K562 (cell line): Measurements from ENCODE around the gene DENND10. TPM values are rescaled to one million over a fixed set of nuclear protein-coding genes. Genes with fewer than 3 reads are reported as not detected.

ENCODE experiments used
- CBX8 ChIP-seq: fragments of 200-600 bp; sonication (generic); IDR thresholded peaks from 2 replicates; pipeline ENCODE4 v1.6.1; 2012; ENCODE audit warnings: borderline replicate concordance, mixed run types, low read depth, mild to moderate bottlenecking, moderate library complexity, mixed read lengths, low read length, control low read depth, inconsistent platforms; ENCODE audit not compliant: poor library complexity, severe bottlenecking; ENCODE audit errors: extremely low read depth
- DIDO1 ChIP-seq: fragments of 450-650 bp; IDR thresholded peaks from 2 replicates; pipeline ENCODE4 v1.6.1; 2016; ENCODE audit warnings: low read depth, missing biosample characterization, missing genetic modification characterization
- E2F3 ChIP-seq: fragments of 250-450 bp; sonication (Bioruptor Pico); IDR thresholded peaks from 2 replicates; pipeline ENCODE4 v1.4.0; 2020; ENCODE audit warnings: mild to moderate bottlenecking
- HDAC6 ChIP-seq: IDR thresholded peaks from 2 replicates; pipeline ENCODE4 v1.6.1; 2012; ENCODE audit warnings: low read depth, mild to moderate bottlenecking, control low read depth, inconsistent platforms, low read length, moderate library complexity
- HEY1 ChIP-seq: fragments of 250-450 bp; sonication (Bioruptor Pico); IDR thresholded peaks from 2 replicates; pipeline ENCODE4 v1.5.0; 2020; ENCODE audit warnings: mild to moderate bottlenecking, moderate library complexity, borderline replicate concordance
- LARP7 ChIP-seq: fragments of 450-650 bp; IDR thresholded peaks from 2 replicates; pipeline ENCODE4 v1.6.1; 2016
- NFRKB ChIP-seq: fragments of 450-650 bp; IDR thresholded peaks from 2 replicates; pipeline ENCODE4 v1.6.1; 2016; ENCODE audit warnings: low read depth
- NFXL1 ChIP-seq: fragments of 450-650 bp; formaldehyde crosslinking; IDR thresholded peaks from 2 replicates; pipeline ENCODE4 v1.4.0; 2021; ENCODE audit warnings: mild to moderate bottlenecking
- NR2C2 ChIP-seq, 2 experiments: fragments of 200-800 bp in 1 of 2; sonication (Bioruptor generic) in 1 of 2; sonication (generic) in 1 of 2; formaldehyde crosslinking in 1 of 2; IDR thresholded peaks; 2 replicates each; pipeline versions ENCODE4 v1.6.1 to v1.8.0; 2016 to 2022; ENCODE audit warnings: mild to moderate bottlenecking in 1 of 2, missing compliant biosample characterization in 1 of 2, missing genetic modification characterization in 1 of 2, missing genetic modification reagents in 1 of 2
- PHF8 ChIP-seq: fragments of 200-600 bp; sonication (generic); IDR thresholded peaks from 2 replicates; pipeline ENCODE4 v1.6.1; 2012; ENCODE audit warnings: mixed run types, mild to moderate bottlenecking, inconsistent platforms, low read length, moderate library complexity, borderline replicate concordance
- POLR3A ChIP-seq: IDR thresholded peaks from 2 replicates; pipeline ENCODE4 v1.6.1; 2011; ENCODE audit warnings: borderline replicate concordance, mild to moderate bottlenecking, moderate library complexity; ENCODE audit not compliant: insufficient read length, insufficient read depth; ENCODE audit errors: extremely low read depth
- POU5F1 ChIP-seq: fragments of 150-350 bp; IDR thresholded peaks from 2 replicates; pipeline ENCODE4 v1.6.1; 2014; ENCODE audit warnings: borderline replicate concordance, low read length, low read depth, mild to moderate bottlenecking; ENCODE audit not compliant: partially characterized antibody
- SNRNP70 ChIP-seq: fragments of 200-400 bp; formaldehyde crosslinking; optimal IDR thresholded peaks from 2 replicates; pipeline ENCODE3; 2017; ENCODE audit warnings: low read depth, low read length
- SREBF2 ChIP-seq: sonication (generic); formaldehyde crosslinking; IDR thresholded peaks from 2 replicates; pipeline ENCODE4 v1.4.0; 2020; ENCODE audit warnings: mild to moderate bottlenecking, missing genetic modification reagents
- TCFL5 ChIP-seq: fragments of 250-450 bp; sonication (Bioruptor Pico); conservative IDR thresholded peaks from 2 replicates; pipeline ENCODE4 v1.6.1; 2021; ENCODE audit warnings: mild to moderate bottlenecking, moderate library complexity, matching md5 sums
- TRIM28 ChIP-seq: fragments of 450-650 bp; IDR thresholded peaks from 2 replicates; pipeline ENCODE4 v1.6.1; 2017
- USF1 ChIP-seq: sonication (generic); formaldehyde crosslinking; IDR thresholded peaks from 2 replicates; pipeline ENCODE4 v1.9.0; 2022; ENCODE audit warnings: mild to moderate bottlenecking, missing genetic modification reagents
- ZNF146 ChIP-seq: IDR thresholded peaks from one replicate; pipeline ENCODE4 v1.6.1; 2018; ENCODE audit warnings: missing compliant biosample characterization; ENCODE audit not compliant: unreplicated experiment
- ZNF282 ChIP-seq: sonication (generic); formaldehyde crosslinking; IDR thresholded peaks from 2 replicates; pipeline ENCODE4 v1.8.1; 2023; ENCODE audit warnings: missing genetic modification reagents
- ZNF3 ChIP-seq: fragments of 250-450 bp; sonication (Bioruptor Pico); IDR thresholded peaks from 2 replicates; pipeline ENCODE4 v1.5.0; 2021; ENCODE audit warnings: mild to moderate bottlenecking, moderate library complexity
- ZNF586 ChIP-seq: fragments of 450-650 bp; formaldehyde crosslinking; conservative IDR thresholded peaks from 2 replicates; pipeline ENCODE4 v1.4.0; 2020; ENCODE audit warnings: mild to moderate bottlenecking, moderate library complexity
- ZNF644 ChIP-seq: fragments of 200-800 bp; sonication (Bioruptor generic); IDR thresholded peaks from 2 replicates; pipeline ENCODE4 v1.6.1; 2016; ENCODE audit warnings: low read depth, missing genetic modification characterization, missing compliant biosample characterization
- ZSCAN32 ChIP-seq: fragments of 450-650 bp; formaldehyde crosslinking; IDR thresholded peaks from 2 replicates; pipeline ENCODE4 v1.4.0; 2020; ENCODE audit warnings: mild to moderate bottlenecking, moderate library complexity
- polyA plus RNA-seq, 8 experiments: library from polyadenylated mRNA; depleted of rRNA in 4 of 8; stranded (reverse) in 5 of 8; unstranded in 3 of 8; fragments of >200 nt; fragmentation: Nextera tagmentation in 2 of 8; fragmentation: Illumina TruSeq in 1 of 8; extraction: Ambion mirVana in 2 of 8; extraction: Trizol in 1 of 8; gene quantifications; 2 replicates each; pipeline versions ENCODE4 v1.2.1 to v1.2.3, GENCODE V29; 2011 to 2014; ENCODE audit warnings: inconsistent platforms in 1 of 8, missing spikeins in 1 of 8
- total RNA-seq, 7 experiments: library from RNA; depleted of rRNA in 6 of 7; stranded (reverse); fragments of >200 nt in 6 of 7; fragmentation: Illumina TruSeq in 2 of 7; extraction: Trizol in 2 of 7; gene quantifications; 2 replicates each; pipeline versions ENCODE4 v1.2.1 to v1.2.3, GENCODE V29; 2011 to 2021; ENCODE audit warnings: low replicate concordance in 1 of 7
- TF ChIP-seq, protein P1 (sequence below), 2 experiments: fragments of 450-650 bp in 1 of 2; IDR thresholded peaks; 2 replicates each; pipeline ENCODE4 v1.6.1; 2011 to 2017; ENCODE audit warnings: low read depth in 2 of 2, antibody characterized with exemption in 1 of 2, borderline replicate concordance in 1 of 2, low read length in 1 of 2, mild to moderate bottlenecking in 1 of 2, mixed read lengths in 1 of 2; ENCODE audit not compliant: control insufficient read depth in 1 of 2

DENND10 gene
- total and polyA plus RNA-seq, 9 of the 15 experiments (the other 6 are each of a cell fraction or from before 2014, with no cell fraction given), result 9.4 to 20.0 (median 12.5) TPM

DNA sequence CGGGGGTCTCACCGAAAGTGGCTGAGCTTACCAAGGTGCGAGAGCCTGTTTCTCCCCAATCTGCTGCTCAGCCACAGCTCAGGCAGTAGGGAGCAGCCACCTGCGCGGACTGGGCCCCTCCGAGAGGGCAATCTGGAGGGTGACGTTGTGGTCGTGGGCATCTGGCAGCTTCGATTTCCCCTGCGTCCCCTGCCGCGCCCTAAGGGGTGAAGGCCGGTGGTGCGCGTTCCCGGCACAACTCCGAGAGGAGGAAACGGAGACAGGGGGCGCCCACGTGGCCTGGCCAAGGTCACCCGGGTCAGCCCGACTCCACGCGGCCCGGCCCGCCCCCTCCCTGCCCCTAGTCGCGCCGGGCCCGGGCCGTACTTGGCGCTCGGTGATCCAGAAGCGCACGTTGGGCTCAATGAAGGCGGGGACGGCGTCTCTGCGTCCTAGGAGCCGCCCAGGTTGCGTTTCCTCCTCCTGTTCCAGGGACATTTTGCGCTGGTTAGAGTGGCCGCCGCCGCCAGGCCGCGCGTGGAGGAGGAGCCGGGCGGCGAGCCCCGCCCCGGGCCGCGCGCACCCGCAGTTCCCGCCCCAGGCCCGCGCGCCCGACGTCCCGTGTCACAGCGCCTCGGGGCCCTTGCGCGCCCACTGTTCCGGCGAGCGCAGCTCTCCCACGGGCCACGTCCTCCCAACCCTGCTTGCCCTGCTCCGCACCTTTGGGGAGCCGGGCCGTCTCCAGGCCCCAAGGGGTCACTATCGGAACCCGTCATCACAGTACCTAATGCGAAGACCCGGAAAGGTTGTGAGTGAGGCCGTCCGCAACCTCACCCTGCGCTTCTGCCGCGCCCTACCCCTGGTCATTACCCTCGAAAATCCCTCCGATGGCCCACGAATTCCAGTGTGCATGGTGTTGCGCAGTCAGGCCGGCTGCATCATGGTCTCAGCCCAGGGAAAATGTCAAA, 61.5 kb downstream of the DENND10 start, which contains the start of gene SFXN4 (continued):
- no peak for TF ChIP-seq HDAC6
- no peak for TF ChIP-seq ZNF282 (CRISPR knock-in tag)
- no peak for TF ChIP-seq DIDO1 (tag)
- peak; percentile 89 for TF ChIP-seq USF1 (CRISPR knock-in tag)
- no peak for TF ChIP-seq ZNF3 (CRISPR knock-in tag)
- TF ChIP-seq POU5F1, result no peak
- TF ChIP-seq ZNF586 (CRISPR knock-in tag), result no peak
- no peak for TF ChIP-seq LARP7
- no peak for TF ChIP-seq SNRNP70
- TF ChIP-seq SREBF2, result no peak
- TF ChIP-seq POLR3A, result no peak
- TF ChIP-seq ZSCAN32 (CRISPR knock-in tag), result no peak
- TF ChIP-seq, protein P1, sequence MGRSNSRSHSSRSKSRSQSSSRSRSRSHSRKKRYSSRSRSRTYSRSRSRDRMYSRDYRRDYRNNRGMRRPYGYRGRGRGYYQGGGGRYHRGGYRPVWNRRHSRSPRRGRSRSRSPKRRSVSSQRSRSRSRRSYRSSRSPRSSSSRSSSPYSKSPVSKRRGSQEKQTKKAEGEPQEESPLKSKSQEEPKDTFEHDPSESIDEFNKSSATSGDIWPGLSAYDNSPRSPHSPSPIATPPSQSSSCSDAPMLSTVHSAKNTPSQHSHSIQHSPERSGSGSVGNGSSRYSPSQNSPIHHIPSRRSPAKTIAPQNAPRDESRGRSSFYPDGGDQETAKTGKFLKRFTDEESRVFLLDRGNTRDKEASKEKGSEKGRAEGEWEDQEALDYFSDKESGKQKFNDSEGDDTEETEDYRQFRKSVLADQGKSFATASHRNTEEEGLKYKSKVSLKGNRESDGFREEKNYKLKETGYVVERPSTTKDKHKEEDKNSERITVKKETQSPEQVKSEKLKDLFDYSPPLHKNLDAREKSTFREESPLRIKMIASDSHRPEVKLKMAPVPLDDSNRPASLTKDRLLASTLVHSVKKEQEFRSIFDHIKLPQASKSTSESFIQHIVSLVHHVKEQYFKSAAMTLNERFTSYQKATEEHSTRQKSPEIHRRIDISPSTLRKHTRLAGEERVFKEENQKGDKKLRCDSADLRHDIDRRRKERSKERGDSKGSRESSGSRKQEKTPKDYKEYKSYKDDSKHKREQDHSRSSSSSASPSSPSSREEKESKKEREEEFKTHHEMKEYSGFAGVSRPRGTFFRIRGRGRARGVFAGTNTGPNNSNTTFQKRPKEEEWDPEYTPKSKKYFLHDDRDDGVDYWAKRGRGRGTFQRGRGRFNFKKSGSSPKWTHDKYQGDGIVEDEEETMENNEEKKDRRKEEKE (IDR thresholded peaks at IDR 0.05; ENCODE audit: borderline replicate concordance in 1 of 2, control insufficient read depth in 1 of 2, low read depth in 2 of 2, low read length in 1 of 2), result no peak
- TF ChIP-seq NFXL1, result no peak
- TF ChIP-seq ZNF644, result no peak
- TF ChIP-seq TCFL5 (CRISPR knock-in tag), result no peak
- no peak for TF ChIP-seq TRIM28
- TF ChIP-seq E2F3 (CRISPR knock-in tag), result no peak
- peak; percentile 86; the same call in 1 of the 2 replicates for TF ChIP-seq PHF8
- TF ChIP-seq CBX8, result no peak
- TF ChIP-seq NFRKB, result no peak; the same call in 1 of the 2 replicates
- TF ChIP-seq ZNF146 (CRISPR knock-in tag), result no peak
- peak; percentile 70 for TF ChIP-seq NR2C2 (CRISPR knock-in tag; IDR thresholded peaks at IDR 0.05)
- TF ChIP-seq NR2C2 (tag; IDR thresholded peaks at IDR 0.05), result peak; percentile 91
- TF ChIP-seq HEY1 (CRISPR knock-in tag), result no peak
